ENCODE measurements around the gene ARHGAP23. TPM values are rescaled to one million over a fixed set of nuclear protein-coding genes. Genes with fewer than 3 reads are reported as not detected.
A peak's percentile ranks its signal among the peaks of the same experiment; 100 is the strongest.

Gene ARHGAP23
- polyA plus RNA-seq, 3 donors: 0.03 to 0.21 (median 0.09) TPM

DNA sequence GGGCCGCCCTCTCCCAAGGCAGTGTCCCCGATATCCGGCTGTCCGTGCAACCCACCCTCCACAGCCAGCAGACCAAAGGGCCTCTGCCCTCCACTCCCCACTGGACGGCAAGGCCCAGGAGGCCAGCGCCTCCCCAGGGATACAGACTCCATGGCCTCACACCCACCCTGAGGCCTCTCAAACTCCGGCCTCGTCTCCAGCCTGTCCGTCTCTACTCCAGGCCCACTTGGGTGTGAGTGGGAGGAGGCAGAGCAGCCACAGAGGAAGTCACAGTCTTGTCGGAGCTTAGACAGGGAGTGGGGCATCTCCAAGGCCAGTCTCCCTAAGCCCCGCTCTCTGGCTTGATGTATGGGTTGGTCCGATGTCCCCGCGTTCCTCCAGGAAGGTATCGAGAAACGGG lies 104.2 kb downstream of the ARHGAP23 start:
- Mint-ChIP-seq H3K4me3 (no peak overlapping the region), H3K9me3 (peaks cover 0 to 5% (median 0%) of the 10 kb centered on the region in 7 donors), H3K4me1 (no peaks in the 10 kb centered on the region), H3K36me3 (no peaks in the 10 kb centered on the region), H3K27ac (peak overlapping the region in 1 of 7 donors; percentile 31), H3K27me3 (ENCODE audit: low read depth in 3 of 3) (peaks cover 15 to 42% (median 23%) of the 10 kb centered on the region in 3 donors)
- no peak overlapping the region for H3K27ac ChIP-seq (ENCODE audit: low read depth in 1 of 2, low read length in 2 of 2)
- H2AFZ ChIP-seq (ENCODE audit: insufficient read depth, low read depth, low read length, poor library complexity, severe bottlenecking): no peak overlapping the region
- no peak overlapping the region for H3K4me2 ChIP-seq (replicated peaks; ENCODE audit: extremely low read depth, low read length, poor library complexity, severe bottlenecking)
- no peaks in the 10 kb centered on the region for H3K9me3 ChIP-seq (replicated peaks in 1 of 2; ENCODE audit: control insufficient read depth in 1 of 2, insufficient read depth in 1 of 2, low read length in 2 of 2)
- H3K4me3 ChIP-seq (replicated peaks in 1 of 3; ENCODE audit: low read depth in 2 of 3, low read length in 3 of 3): no peak overlapping the region
- H3K36me3 ChIP-seq (replicated peaks in 1 of 2; ENCODE audit: control insufficient read depth in 1 of 2, insufficient read depth in 2 of 2, low read length in 2 of 2): no peaks in the 10 kb centered on the region
- H3K4me1 ChIP-seq (ENCODE audit: control insufficient read depth in 1 of 2, insufficient read depth in 2 of 2, low read length in 2 of 2): no peaks in the 10 kb centered on the region
- TF ChIP-seq, protein P1, sequence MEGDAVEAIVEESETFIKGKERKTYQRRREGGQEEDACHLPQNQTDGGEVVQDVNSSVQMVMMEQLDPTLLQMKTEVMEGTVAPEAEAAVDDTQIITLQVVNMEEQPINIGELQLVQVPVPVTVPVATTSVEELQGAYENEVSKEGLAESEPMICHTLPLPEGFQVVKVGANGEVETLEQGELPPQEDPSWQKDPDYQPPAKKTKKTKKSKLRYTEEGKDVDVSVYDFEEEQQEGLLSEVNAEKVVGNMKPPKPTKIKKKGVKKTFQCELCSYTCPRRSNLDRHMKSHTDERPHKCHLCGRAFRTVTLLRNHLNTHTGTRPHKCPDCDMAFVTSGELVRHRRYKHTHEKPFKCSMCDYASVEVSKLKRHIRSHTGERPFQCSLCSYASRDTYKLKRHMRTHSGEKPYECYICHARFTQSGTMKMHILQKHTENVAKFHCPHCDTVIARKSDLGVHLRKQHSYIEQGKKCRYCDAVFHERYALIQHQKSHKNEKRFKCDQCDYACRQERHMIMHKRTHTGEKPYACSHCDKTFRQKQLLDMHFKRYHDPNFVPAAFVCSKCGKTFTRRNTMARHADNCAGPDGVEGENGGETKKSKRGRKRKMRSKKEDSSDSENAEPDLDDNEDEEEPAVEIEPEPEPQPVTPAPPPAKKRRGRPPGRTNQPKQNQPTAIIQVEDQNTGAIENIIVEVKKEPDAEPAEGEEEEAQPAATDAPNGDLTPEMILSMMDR (IDR thresholded peaks at IDR 0.05): no peak
- 96% methylated on average over 13 of the region's 16 CpGs for WGBS (ENCODE audit: insufficient coverage)
- H4K20me1 ChIP-seq (ENCODE audit: insufficient read depth, low read length): no peaks in the 10 kb centered on the region
- no peak for DNase-seq
- intact Hi-C loops (cut with micrococcal nuclease): no loop called here
- no peaks in the 10 kb centered on the region for H3K27me3 ChIP-seq (ENCODE audit: control insufficient read depth in 2 of 2, insufficient read depth in 2 of 2, low read length in 2 of 2)
- H3K9ac ChIP-seq (ENCODE audit: insufficient read depth, low read length, poor library complexity, severe bottlenecking): no peak overlapping the region
- no peaks in the 10 kb centered on the region for H3K79me2 ChIP-seq (ENCODE audit: insufficient read depth, low read length)

DNA sequence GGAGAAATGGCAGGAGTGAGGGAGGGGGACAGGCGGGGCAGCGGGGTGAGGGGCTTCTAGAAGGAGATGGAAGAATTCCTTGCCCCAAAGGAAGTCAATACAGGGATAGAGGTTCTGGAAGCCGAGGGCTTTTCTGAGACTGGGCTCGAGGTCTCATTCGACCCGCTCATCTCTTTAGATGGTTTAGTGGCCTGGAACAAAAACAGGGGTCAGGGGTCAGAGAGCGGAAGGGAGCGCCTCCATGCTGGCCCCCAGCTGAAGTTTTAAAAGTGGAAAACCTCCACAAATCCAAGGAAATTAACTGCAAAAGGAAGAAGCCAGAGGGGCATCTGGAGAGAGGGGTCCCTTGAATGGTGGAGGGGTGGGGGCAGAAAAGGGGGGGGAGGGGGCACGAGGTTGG lies 105.0 kb downstream of the ARHGAP23 start:
- no peaks in the 10 kb centered on the region for H3K79me2 ChIP-seq (ENCODE audit: insufficient read depth, low read length)
- H3K27me3 Mint-ChIP-seq (ENCODE audit: low read depth in 3 of 3): peaks cover 8 to 37% (median 20%) of the 10 kb centered on the region in 3 donors
- H3K9me3 ChIP-seq (replicated peaks in 1 of 2; ENCODE audit: control insufficient read depth in 1 of 2, insufficient read depth in 1 of 2, low read length in 2 of 2): no peaks in the 10 kb centered on the region
- peaks cover 0 to 2% (median 0%) of the 10 kb centered on the region in 7 donors for H3K9me3 Mint-ChIP-seq
- H3K4me2 ChIP-seq (replicated peaks; ENCODE audit: extremely low read depth, low read length, poor library complexity, severe bottlenecking): no peak overlapping the region
- TF ChIP-seq, protein P1 (IDR thresholded peaks at IDR 0.05): no peak
- intact Hi-C loops (cut with micrococcal nuclease): no loop called here
- H3K27ac Mint-ChIP-seq: no peak overlapping the region
- H3K4me3 ChIP-seq (replicated peaks in 1 of 3; ENCODE audit: low read depth in 2 of 3, low read length in 3 of 3): no peak overlapping the region
- no peaks in the 10 kb centered on the region for H3K36me3 Mint-ChIP-seq
- H3K27ac ChIP-seq (ENCODE audit: low read depth in 1 of 2, low read length in 2 of 2): no peak overlapping the region
- H3K4me1 ChIP-seq (ENCODE audit: control insufficient read depth in 1 of 2, insufficient read depth in 2 of 2, low read length in 2 of 2): no peaks in the 10 kb centered on the region
- no peak overlapping the region for H3K4me3 Mint-ChIP-seq
- no peak for DNase-seq
- H3K9ac ChIP-seq (ENCODE audit: insufficient read depth, low read length, poor library complexity, severe bottlenecking): no peak overlapping the region
- 93% methylated on average over 2 of the region's 9 CpGs for WGBS (ENCODE audit: insufficient coverage)
- H3K4me1 Mint-ChIP-seq: no peaks in the 10 kb centered on the region
- H4K20me1 ChIP-seq (ENCODE audit: insufficient read depth, low read length): no peaks in the 10 kb centered on the region
- H2AFZ ChIP-seq (ENCODE audit: insufficient read depth, low read depth, low read length, poor library complexity, severe bottlenecking): no peak overlapping the region
- no peaks in the 10 kb centered on the region for H3K36me3 ChIP-seq (replicated peaks in 1 of 2; ENCODE audit: control insufficient read depth in 1 of 2, insufficient read depth in 2 of 2, low read length in 2 of 2)
- H3K27me3 ChIP-seq (ENCODE audit: control insufficient read depth in 2 of 2, insufficient read depth in 2 of 2, low read length in 2 of 2): no peaks in the 10 kb centered on the region
